HG03108 (cell line): ENCODE data around the gene TXNDC11.

Source experiments
- ATAC-seq: cut with Tn5 transposase; IDR thresholded peaks from one replicate; pipeline ENCODE4 v1.9.1; 2021; ENCODE audit warnings: moderate library complexity; ENCODE audit not compliant: unreplicated experiment

The TXNDC11 gene

GRCh38 chr16:11662582-11662981 lies 80.1 kb downstream of the TXNDC11 start:
- ATAC-seq, result no peak

GRCh38 chr16:11660565-11660964 lies 82.1 kb downstream of the TXNDC11 start:
- ATAC-seq, result no peak

GRCh38 chr16:11658896-11659708 lies 83.6 kb downstream of the TXNDC11 start:
- ATAC-seq, result no peak

- no peak for ATAC-seq
Measured at GRCh38 chr16:11657556-11657955, 85.1 kb downstream of the TXNDC11 start.

- ATAC-seq, result no peak
Measured at GRCh38 chr16:11655655-11656054, 87.0 kb downstream of the TXNDC11 start.

- no peak for ATAC-seq
Measured at GRCh38 chr16:11651796-11652195, 90.9 kb downstream of the TXNDC11 start.

GRCh38 chr16:11650641-11651591 lies 91.7 kb downstream of the TXNDC11 start:
- ATAC-seq, result no peak

- ATAC-seq, result no peak
Measured at GRCh38 chr16:11649276-11649675, 93.4 kb downstream of the TXNDC11 start.

GRCh38 chr16:11642765-11643116 lies 99.9 kb downstream of the TXNDC11 start:
- ATAC-seq, result no peak

GRCh38 chr16:11640987-11641817 lies 101.5 kb downstream of the TXNDC11 start:
- no peak for ATAC-seq

- ATAC-seq, result no peak
Measured at GRCh38 chr16:11639925-11640899, 102.4 kb downstream of the TXNDC11 start.

- ATAC-seq, result no peak
Measured at GRCh38 chr16:11639008-11639562, 103.6 kb downstream of the TXNDC11 start.

GRCh38 chr16:11638140-11638539 lies 104.5 kb downstream of the TXNDC11 start:
- ATAC-seq, result no peak

GRCh38 chr16:11637320-11637719 lies 105.3 kb downstream of the TXNDC11 start:
- ATAC-seq, result no peak

GRCh38 chr16:11636172-11636721 lies 106.4 kb downstream of the TXNDC11 start:
- ATAC-seq, result no peak

- no peak for ATAC-seq
Measured at GRCh38 chr16:11635679-11636171, 106.9 kb downstream of the TXNDC11 start.

GRCh38 chr16:11635113-11635652 lies 107.5 kb downstream of the TXNDC11 start:
- ATAC-seq, result no peak

- ATAC-seq, result no peak
Measured at GRCh38 chr16:11634312-11634711, 108.3 kb downstream of the TXNDC11 start.

GRCh38 chr16:11633113-11633512 lies 109.5 kb downstream of the TXNDC11 start:
- no peak for ATAC-seq
